ENCODE data around the gene PIR.

Gene PIR

GRCh38 chrX:15515931-15516330 is 22.8 kb upstream of the PIR start:
- no peak overlapping the region for H3K4me3 ChIP-seq (ENCODE audit: low read depth, low read length)
- no peak for TF ChIP-seq CTCF (IDR thresholded peaks at IDR 0.05; ENCODE audit: low read depth, low read length)

DNA sequence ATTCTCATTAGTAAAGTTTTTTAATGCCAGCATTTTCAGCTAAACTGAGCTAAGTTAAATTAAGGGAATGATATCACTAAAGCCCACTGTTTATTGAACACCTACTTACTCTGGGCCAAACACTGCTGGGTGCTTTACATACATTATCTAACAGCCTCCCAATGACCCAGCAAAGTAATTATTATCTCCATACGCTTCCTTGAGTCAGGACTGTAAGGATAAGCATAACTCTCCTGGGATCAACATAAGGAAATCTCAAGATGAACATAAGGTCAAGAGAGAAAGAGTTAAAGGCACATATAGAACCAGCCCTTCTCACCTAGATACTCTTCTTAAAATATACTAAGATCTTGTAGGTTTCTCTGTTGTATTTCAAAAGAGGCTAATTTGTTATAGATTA is 21.1 kb upstream of the PIR start:
- no peak overlapping the region for H3K4me3 ChIP-seq (ENCODE audit: low read depth, low read length)
- TF ChIP-seq CTCF (IDR thresholded peaks at IDR 0.05; ENCODE audit: low read depth, low read length): no peak

GRCh38 chrX:15512401-15512965 is 19.4 kb upstream of the PIR start:
- no peak for TF ChIP-seq CTCF (IDR thresholded peaks at IDR 0.05; ENCODE audit: low read depth, low read length)
- H3K4me3 ChIP-seq (ENCODE audit: low read depth, low read length): no peak overlapping the region

DNA sequence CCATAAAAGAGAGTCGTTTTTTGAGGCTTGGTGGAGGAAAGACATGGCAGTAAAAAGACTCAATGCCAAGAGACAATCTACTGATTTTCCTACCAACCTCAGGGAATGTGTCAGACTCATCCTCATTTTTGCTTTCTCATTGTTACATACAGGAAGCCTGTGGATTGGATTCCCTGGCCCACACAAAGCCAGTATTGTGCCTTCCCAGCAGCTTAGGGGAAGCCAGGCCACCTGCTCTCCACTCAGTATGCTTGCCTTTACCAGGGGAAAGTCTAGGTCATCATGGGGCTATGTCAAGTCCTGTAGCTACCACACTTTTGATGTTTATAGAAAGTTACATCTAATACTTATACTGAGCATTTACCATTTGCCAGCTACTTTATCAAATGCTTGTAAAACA is 18.4 kb upstream of the PIR start:
- no peak overlapping the region for H3K4me3 ChIP-seq (ENCODE audit: low read depth, low read length)
- no peak for TF ChIP-seq CTCF (IDR thresholded peaks at IDR 0.05; ENCODE audit: low read depth, low read length)

- no peak overlapping the region for H3K4me3 ChIP-seq (ENCODE audit: low read depth, low read length)
- no peak for TF ChIP-seq CTCF (IDR thresholded peaks at IDR 0.05; ENCODE audit: low read depth, low read length)
These were observed 16.7 kb upstream of the PIR start for GRCh38 chrX:15509845-15510244.

DNA sequence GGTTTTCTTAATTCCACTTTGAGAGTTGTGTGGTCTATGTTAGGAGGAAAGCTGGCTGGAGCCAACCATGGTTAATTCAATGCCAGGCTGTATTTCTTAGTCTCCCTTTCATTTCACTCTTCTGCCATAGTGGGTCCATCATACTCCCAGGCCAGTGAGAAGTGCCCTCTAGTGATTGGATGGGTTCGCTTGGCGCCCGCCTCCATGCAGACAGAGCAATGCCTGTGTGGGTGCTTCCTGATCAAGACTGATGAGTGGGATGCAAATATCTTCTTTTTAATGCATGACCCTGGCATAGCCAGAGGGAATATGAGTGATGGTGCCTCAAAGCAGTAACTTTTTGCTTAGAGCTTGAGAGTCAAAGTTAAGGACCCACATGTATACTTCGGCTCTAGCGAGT is 13.9 kb upstream of the PIR start:
- no peak for TF ChIP-seq CTCF (IDR thresholded peaks at IDR 0.05; ENCODE audit: low read depth, low read length)

GRCh38 chrX:15505101-15505500 is 12.0 kb upstream of the PIR start:
- no peak for TF ChIP-seq CTCF (IDR thresholded peaks at IDR 0.05; ENCODE audit: low read depth, low read length)
- no peak overlapping the region for H3K4me3 ChIP-seq (ENCODE audit: low read depth, low read length)

More for the DNA sequence above, 13.9 kb upstream of the PIR start:
- H3K4me3 ChIP-seq (ENCODE audit: low read depth, low read length): no peak overlapping the region
